ENCODE measurements around the gene SPAG8. TPM values are rescaled to one million over a fixed set of nuclear protein-coding genes. Genes with fewer than 3 reads are reported as not detected.

Gene SPAG8
- total RNA-seq, 1 experiment from 2014 or later: 0.21 TPM

GRCh38 chr9:35774907-35775635 is 37.0 kb downstream of the SPAG8 start:
- DNase-seq (ENCODE audit: low spot score): no peak

- DNase-seq (ENCODE audit: low spot score): peak; percentile 8
Observed at GRCh38 chr9:35771943-35772342, 40.1 kb downstream of the SPAG8 start.

- DNase-seq (ENCODE audit: low spot score): no peak
Observed at GRCh38 chr9:35771534-35771933, 40.5 kb downstream of the SPAG8 start.

- DNase-seq (ENCODE audit: low spot score): no peak
Observed at GRCh38 chr9:35771075-35771433, 41.0 kb downstream of the SPAG8 start.

- DNase-seq (ENCODE audit: low spot score): no peak
Observed at GRCh38 chr9:35769763-35770162, 42.3 kb downstream of the SPAG8 start.

GRCh38 chr9:35767458-35767857 is 44.6 kb downstream of the SPAG8 start:
- no peak for DNase-seq (ENCODE audit: low spot score)

- DNase-seq (ENCODE audit: low spot score): no peak
Observed at GRCh38 chr9:35766997-35767396, 45.1 kb downstream of the SPAG8 start.

- DNase-seq (ENCODE audit: low spot score): no peak
Observed at GRCh38 chr9:35763803-35764202, 48.3 kb downstream of the SPAG8 start.

- no peak for DNase-seq (ENCODE audit: low spot score)
Observed at GRCh38 chr9:35763181-35763580, 48.9 kb downstream of the SPAG8 start.

GRCh38 chr9:35760651-35761050 is 51.4 kb downstream of the SPAG8 start:
- DNase-seq (ENCODE audit: low spot score): peak; percentile 42

GRCh38 chr9:35759795-35760194 is 52.3 kb downstream of the SPAG8 start:
- DNase-seq (ENCODE audit: low spot score): no peak

Other genes starting within 250 kb of the SPAG8 start
- gene TESK1, start 207.0 kb downstream of the SPAG8 start, total RNA-seq (2014; rRNA removed; shearing (Covaris generic)): 11.3 and 15.1 TPM in 2 replicates
- 0.12 and 0.48 TPM in 2 replicates for gene CD72, start 193.8 kb downstream of the SPAG8 start, total RNA-seq (2014; rRNA removed; shearing (Covaris generic))
- gene SIT1, start 161.3 kb downstream of the SPAG8 start, total RNA-seq (2014; rRNA removed; shearing (Covaris generic)): not detected in 2 replicates
- 1,768 and 6,657 TPM in 2 replicates for gene RMRP, start 154.2 kb downstream of the SPAG8 start, total RNA-seq (2014; rRNA removed; shearing (Covaris generic))
- 5.7 and 12.6 TPM in 2 replicates for gene CCDC107, start 154.0 kb downstream of the SPAG8 start, total RNA-seq (2014; rRNA removed; shearing (Covaris generic))
- gene ARHGEF39, start 147.1 kb downstream of the SPAG8 start, total RNA-seq (2014; rRNA removed; shearing (Covaris generic)): 2.5 and 3.6 TPM in 2 replicates
- gene CA9, start 138.3 kb downstream of the SPAG8 start, total RNA-seq (2014; rRNA removed; shearing (Covaris generic)): not detected in 2 replicates
- 423 and 447 TPM in 2 replicates for gene TPM2, start 122.3 kb downstream of the SPAG8 start, total RNA-seq (2014; rRNA removed; shearing (Covaris generic))
- gene TLN1, start 80.1 kb downstream of the SPAG8 start, total RNA-seq (2014; rRNA removed; shearing (Covaris generic)): 139 and 155 TPM in 2 replicates
- gene CREB3, start 79.6 kb downstream of the SPAG8 start, total RNA-seq (2014; rRNA removed; shearing (Covaris generic)): 76.5 and 103 TPM in 2 replicates
- 12.2 and 15.0 TPM in 2 replicates for gene GBA2, start 63.0 kb downstream of the SPAG8 start, total RNA-seq (2014; rRNA removed; shearing (Covaris generic))
- 10.4 and 16.1 TPM in 2 replicates for gene RGP1, start 63.0 kb downstream of the SPAG8 start, total RNA-seq (2014; rRNA removed; shearing (Covaris generic))
- gene MSMP, start 58.0 kb downstream of the SPAG8 start, total RNA-seq (2014; rRNA removed; shearing (Covaris generic)): not detected in 2 replicates
- gene NPR2, start 20.7 kb downstream of the SPAG8 start, total RNA-seq (2014; rRNA removed; shearing (Covaris generic)): 1.9 and 2.1 TPM in 2 replicates
- 36.3 and 49.2 TPM in 2 replicates for gene HINT2, start 2.8 kb upstream of the SPAG8 start, total RNA-seq (2014; rRNA removed; shearing (Covaris generic))
- not detected in 2 replicates for gene FAM221B, start 16.5 kb upstream of the SPAG8 start, total RNA-seq (2014; rRNA removed; shearing (Covaris generic))
- 1.6 and 2.7 TPM in 2 replicates for gene TMEM8B, start 17.0 kb upstream of the SPAG8 start, total RNA-seq (2014; rRNA removed; shearing (Covaris generic))
- gene OR13J1, start 58.1 kb upstream of the SPAG8 start, total RNA-seq (2014; rRNA removed; shearing (Covaris generic)): not detected in 2 replicates
- 1.0 TPM in 1 of 2 replicates, not detected in the other for gene HRCT1, start 93.9 kb upstream of the SPAG8 start, total RNA-seq (2014; rRNA removed; shearing (Covaris generic))
- 0.31 TPM in 1 of 2 replicates, not detected in the other for gene SPAAR, start 97.2 kb upstream of the SPAG8 start, total RNA-seq (2014; rRNA removed; shearing (Covaris generic))
- gene OR2S2, start 145.9 kb upstream of the SPAG8 start, total RNA-seq (2014; rRNA removed; shearing (Covaris generic)): not detected in 2 replicates
- 17.9 and 19.4 TPM in 2 replicates for gene RECK, start 224.7 kb upstream of the SPAG8 start, total RNA-seq (2014; rRNA removed; shearing (Covaris generic))